IMR-90 (cell line): ENCODE results near the gene LGSN. TPM values are rescaled to one million over a fixed set of nuclear protein-coding genes. Genes with fewer than 3 reads are reported as not detected.

Experiments used
- ATAC-seq: fragments of 200-7000 bp; cut with Tn5 transposase; 2 replicates; pipeline ENCODE4 v1.9.1; 2020; ENCODE audit warnings: low read depth, mild to moderate bottlenecking, moderate library complexity
- BruUV-seq: library from RNA; stranded (reverse); fragments of 400-500 nt; replicated peaks from 2 replicates; lab custom pipeline; 2021; lab: Mats Ljungman, UMichigan
- CTCF ChIA-PET: fragments of 300-600 bp; formaldehyde crosslinking; extraction: SDS; loops from one replicate; lab custom pipeline; 2021; ENCODE audit warnings: antibody characterized with exemption; lab: Yijun Ruan, JAX
- POLR2A ChIA-PET: fragments of 300-600 bp; sonication (Branson Sonifier 250); formaldehyde crosslinking; loops from one replicate; lab custom pipeline; 2022; ENCODE audit warnings: antibody characterized with exemption; ENCODE audit not compliant: unreplicated experiment; lab: Charles Lee
- DNase-seq: peaks from one replicate; pipeline ENCODE4 v3.0.0; 2013
- H2AFZ ChIP-seq: replicated peaks from 2 replicates; pipeline ENCODE3; 2013; ENCODE audit warnings: low read length, mild to moderate bottlenecking; ENCODE audit not compliant: poor library complexity
- H2AK5ac ChIP-seq: 2 replicates; pipeline ENCODE4 v1.6.1; 2013; ENCODE audit warnings: low read depth, low read length, inconsistent platforms
- H2AK9ac ChIP-seq: replicated peaks from 2 replicates; pipeline ENCODE3; 2013; ENCODE audit warnings: mild to moderate bottlenecking, low read depth, low read length, moderate library complexity; ENCODE audit not compliant: poor library complexity
- H2BK120ac ChIP-seq: 2 replicates; pipeline ENCODE4 v1.6.1; 2013; ENCODE audit warnings: low read depth, low read length, inconsistent platforms
- H2BK15ac ChIP-seq: 3 replicates; pipeline ENCODE4 v1.6.1; 2013; ENCODE audit warnings: low read depth, low read length, inconsistent platforms
- H2BK20ac ChIP-seq: 2 replicates; pipeline ENCODE4 v1.6.1; 2013; ENCODE audit warnings: low read depth, mild to moderate bottlenecking, inconsistent platforms, low read length, moderate library complexity
- H2BK5ac ChIP-seq: 2 replicates; pipeline ENCODE4 v1.6.1; 2013; ENCODE audit warnings: mild to moderate bottlenecking, low read depth, low read length, inconsistent platforms; ENCODE audit not compliant: poor library complexity, severe bottlenecking
- H3K14ac ChIP-seq: replicated peaks from 2 replicates; pipeline ENCODE4 v1.6.1; 2013; ENCODE audit warnings: low read depth, low read length, inconsistent platforms
- H3K18ac ChIP-seq: 2 replicates; pipeline ENCODE4 v1.6.1; 2013; ENCODE audit warnings: low read depth, low read length, control low read depth
- H3K23ac ChIP-seq: 2 replicates; pipeline ENCODE4 v1.6.1; 2013; ENCODE audit warnings: low read depth, low read length, inconsistent platforms
- H3K27ac ChIP-seq: 2 replicates; pipeline ENCODE4 v1.5.1; 2013; ENCODE audit warnings: mild to moderate bottlenecking, control low read depth, low read length; ENCODE audit not compliant: insufficient read depth
- H3K27me3 ChIP-seq: 2 replicates; pipeline ENCODE4 v1.6.1; 2013; ENCODE audit warnings: low read length; ENCODE audit not compliant: control insufficient read depth, insufficient read depth
- H3K36me3 ChIP-seq: 2 replicates; pipeline ENCODE4 v1.6.1; 2013; ENCODE audit warnings: low read length, mixed read lengths; ENCODE audit not compliant: control insufficient read depth, insufficient read depth
- H3K4ac ChIP-seq: 2 replicates; pipeline ENCODE4 v1.6.1; 2013; ENCODE audit warnings: low read depth, low read length, inconsistent platforms
- H3K4me1 ChIP-seq: 2 replicates; pipeline ENCODE4 v1.6.1; 2013; ENCODE audit warnings: low read length, mixed read lengths; ENCODE audit not compliant: control insufficient read depth, insufficient read depth
- H3K4me2 ChIP-seq: 2 replicates; pipeline ENCODE4 v1.6.1; 2013; ENCODE audit warnings: low read depth, mild to moderate bottlenecking, control low read depth, low read length, moderate library complexity
- H3K4me3 ChIP-seq: 2 replicates; pipeline ENCODE4 v1.5.1; 2013; ENCODE audit warnings: low read depth, mild to moderate bottlenecking, control low read depth, low read length, moderate library complexity; ENCODE audit not compliant: insufficient read depth
- H3K56ac ChIP-seq: 2 replicates; pipeline ENCODE4 v1.6.1; 2013; ENCODE audit warnings: low read length, inconsistent platforms; ENCODE audit not compliant: insufficient read depth; ENCODE audit errors: extremely low read depth
- H3K79me1 ChIP-seq, 2 experiments: 2 replicates each; pipeline ENCODE4 v1.6.1; 2013; ENCODE audit warnings: low read length in 2 of 2, inconsistent platforms in 1 of 2, low read depth in 1 of 2
- H3K9ac ChIP-seq: 2 replicates; pipeline ENCODE4 v1.6.1; 2013; ENCODE audit warnings: low read depth, low read length, control low read depth
- H3K9me1 ChIP-seq: 2 replicates; pipeline ENCODE4 v1.6.1; 2013; ENCODE audit warnings: low read length, inconsistent platforms; ENCODE audit not compliant: insufficient read depth
- H3K9me3 ChIP-seq: 2 replicates; pipeline ENCODE4 v1.6.1; 2013; ENCODE audit warnings: low read length; ENCODE audit not compliant: control insufficient read depth, insufficient read depth
- H4K20me1 ChIP-seq: 2 replicates; pipeline ENCODE4 v1.6.1; 2013; ENCODE audit warnings: low read length, inconsistent platforms; ENCODE audit not compliant: insufficient read depth
- H4K5ac ChIP-seq: 2 replicates; pipeline ENCODE4 v1.6.1; 2013; ENCODE audit warnings: mild to moderate bottlenecking, low read depth, low read length, control low read depth
- H4K8ac ChIP-seq, 2 experiments: 2 replicates each; pipeline ENCODE4 v1.6.1; 2013; ENCODE audit warnings: low read depth in 2 of 2, low read length in 2 of 2, control low read depth in 1 of 2, inconsistent platforms in 1 of 2
- H4K91ac ChIP-seq: 2 replicates; pipeline ENCODE4 v1.6.1; 2013; ENCODE audit warnings: low read depth, low read length, inconsistent platforms; ENCODE audit not compliant: insufficient read depth
- CEBPB ChIP-seq: IDR thresholded peaks from 2 replicates; pipeline ENCODE4 v1.6.1; 2012; ENCODE audit warnings: low read depth, low read length, improper control_type of control experiment
- MAFK ChIP-seq: IDR thresholded peaks from 2 replicates; pipeline ENCODE4 v1.6.1; 2012; ENCODE audit warnings: low read depth, low read length, improper control_type of control experiment
- SMC3 ChIP-seq: fragments of 150-350 bp; IDR thresholded peaks from 2 replicates; pipeline ENCODE4 v1.6.1; 2016; ENCODE audit warnings: low read depth, mild to moderate bottlenecking, antibody characterized with exemption, low read length, moderate library complexity
- dilution Hi-C: fragments of 300-500 bp; cut with HindIII; formaldehyde crosslinking; loops from one replicate; pipeline ENCODE4 v1.14.3; 2018; ENCODE audit warnings: low sequenced_read_pairs; ENCODE audit not compliant: unreplicated experiment
- in situ Hi-C: fragments of 300-500 bp; cut with MboI; formaldehyde crosslinking; loops from 3 replicates; pipeline ENCODE4 v1.14.3; 2019; ENCODE audit warnings: low sequenced_read_pairs, inconsistent platforms, mixed read lengths
- intact Hi-C: fragments of 100-400 bp; cut with micrococcal nuclease; formaldehyde crosslinking; loops from 2 replicates; pipeline ENCODE4 v1.10.0; 2022
- polyA plus RNA-seq, 3 experiments: library from polyadenylated mRNA; depleted of rRNA; stranded (reverse); fragments of >200 nt; gene quantifications; 2 replicates each; pipeline ENCODE4 v1.2.3, GENCODE V29; 2012; ENCODE audit warnings: low replicate concordance in 1 of 3
- total RNA-seq: library from RNA; depleted of rRNA; stranded (reverse); fragments of >200 nt; gene quantifications from 2 replicates; pipeline ENCODE4 v1.2.3, GENCODE V29; 2012

Gene LGSN
- total and polyA plus RNA-seq, 2 of the 4 experiments (the other 2 are of a cell fraction) = not detected

- Histone ChIP-seq H2BK15ac (no peak overlapping the region), H3K9me1 (no peaks in the 10 kb centered on the region), H4K20me1 (no peaks in the 10 kb centered on the region), H2AK5ac (no peak overlapping the region), H3K4me2 (no peak overlapping the region), H4K8ac (no peak overlapping the region), H3K79me1 (no peaks in the 10 kb centered on the region), H2BK5ac (no peak overlapping the region), H3K9me3 (no peaks in the 10 kb centered on the region), H2BK20ac (no peak overlapping the region), H3K56ac (no peak overlapping the region), H2AFZ (no peak overlapping the region), H3K14ac (no peak overlapping the region), H3K27ac (no peak overlapping the region), H4K5ac (no peak overlapping the region), H2AK9ac (no peak overlapping the region), H3K18ac (no peak overlapping the region), H4K91ac (no peak overlapping the region), H3K36me3 (no peaks in the 10 kb centered on the region), H3K23ac (no peak overlapping the region), H3K4me3 (no peak overlapping the region), H3K9ac (no peak overlapping the region), H3K4ac (no peak overlapping the region), H3K27me3 (peaks cover 2% of the 10 kb centered on the region; the same call in 1 of the 2 replicates), H3K4me1 (no peaks in the 10 kb centered on the region), H2BK120ac (no peak overlapping the region)
- intact Hi-C loops = no loop called here
- ATAC-seq (no peak), DNase-seq (no peak)
- no TSS peak for BruUV-seq
- TF ChIP-seq MAFK = no peak
- no peak for TF ChIP-seq SMC3
- TF ChIP-seq CEBPB = no peak
- ChIA-PET POLR2A (no interaction called here), CTCF (no interaction called here)
- in situ Hi-C loops = no loop called here
- dilution Hi-C loops = no loop called here
Measured at GRCh38 chr6:63278916-63279315, 40.9 kb downstream of the LGSN start.
